GM12878 (cell line): ENCODE data around the gene SEC63. TPM values are rescaled to one million over a fixed set of nuclear protein-coding genes. Genes with fewer than 3 reads are reported as not detected.

Source experiments
- ATAC-seq: fragments of 200-7000 bp; cut with Tn5 transposase; 3 replicates; pipeline ENCODE4 v1.9.1; 2020; ENCODE audit warnings: mild to moderate bottlenecking, moderate library complexity
- BruUV-seq: library from RNA; stranded (reverse); fragments of 400-500 nt; replicated peaks from 2 replicates; lab custom pipeline; 2021; lab: Mats Ljungman, UMichigan
- CTCF ChIA-PET: fragments of 300-600 bp; sonication (Branson Sonifier 250); formaldehyde crosslinking; extraction: SDS; loops from one replicate; lab custom pipeline; 2021; ENCODE audit warnings: inconsistent platforms; lab: Yijun Ruan, JAX
- POLR2A ChIA-PET: fragments of 350-600 bp; formaldehyde crosslinking; extraction: SDS; loops from one replicate; lab custom pipeline; 2021; ENCODE audit warnings: inconsistent platforms; lab: Charles Lee
- RAD21 ChIA-PET: fragments of 300-600 bp; sonication (Branson Sonifier 250); formaldehyde crosslinking; loops from one replicate; lab custom pipeline; 2023; ENCODE audit warnings: antibody characterized with exemption; ENCODE audit not compliant: unreplicated experiment; lab: Charles Lee
- SMC1A ChIA-PET: fragments of 300-600 bp; sonication (Branson Sonifier 250); formaldehyde crosslinking; loops from one replicate; lab custom pipeline; 2023; ENCODE audit not compliant: unreplicated experiment, uncharacterized antibody; lab: Charles Lee
- DNase-seq: peaks from one replicate; pipeline ENCODE4 v3.0.0-alpha.2; 2011; ENCODE audit warnings: low read depth, low spot score
- FAIRE-seq: peaks from 3 replicates; lab custom pipeline; 2011; peaks lifted over from hg19 to GRCh38; lab: Jason Lieb, UNC
- H2AFZ ChIP-seq: 2 replicates; pipeline ENCODE4 v1.6.0; 2011; ENCODE audit warnings: low read depth, low read length, control low read depth; ENCODE audit not compliant: control insufficient read depth
- H3K27ac ChIP-seq: 2 replicates; pipeline ENCODE4 v1.5.1; 2011; ENCODE audit warnings: control low read depth; ENCODE audit not compliant: control insufficient read depth, insufficient read depth
- H3K27me3 ChIP-seq, 2 experiments: replicated peaks in 1 of 2; 2 replicates each; pipeline versions ENCODE4 v1.6.0 to v1.6.1; 2011; ENCODE audit warnings: low read length in 1 of 2; ENCODE audit not compliant: control insufficient read depth in 2 of 2, insufficient read depth in 2 of 2
- H3K36me3 ChIP-seq, 2 experiments: 2 replicates each; pipeline ENCODE4 v1.5.1; 2011; ENCODE audit warnings: low read length in 1 of 2; ENCODE audit not compliant: control insufficient read depth in 2 of 2, insufficient read depth in 2 of 2
- H3K4me1 ChIP-seq: 2 replicates; pipeline ENCODE4 v1.6.1; 2011; ENCODE audit warnings: mild to moderate bottlenecking, low read length, moderate library complexity, mixed read lengths; ENCODE audit not compliant: control insufficient read depth, insufficient read depth
- H3K4me2 ChIP-seq: 2 replicates; pipeline ENCODE4 v1.6.0; 2011; ENCODE audit warnings: control low read depth; ENCODE audit not compliant: control insufficient read depth, insufficient read depth
- H3K4me3 ChIP-seq: fragments of 200-600 bp; sonication (generic); 2 replicates; pipeline ENCODE4 v1.5.1; 2016
- H3K79me2 ChIP-seq: 2 replicates; pipeline ENCODE4 v1.6.0; 2011; ENCODE audit warnings: low read length; ENCODE audit not compliant: control insufficient read depth, insufficient read depth
- H3K9ac ChIP-seq: 2 replicates; pipeline ENCODE4 v1.8.0; 2011; ENCODE audit warnings: low read length, control low read depth, mixed read lengths; ENCODE audit not compliant: control insufficient read depth, insufficient read depth
- H3K9me3 ChIP-seq: replicated peaks from 3 replicates; pipeline ENCODE4 v1.5.1; 2011; ENCODE audit warnings: mild to moderate bottlenecking, low read length; ENCODE audit not compliant: control insufficient read depth, insufficient read depth
- H4K20me1 ChIP-seq: 2 replicates; pipeline ENCODE4 v1.6.0; 2011; ENCODE audit not compliant: control insufficient read depth, insufficient read depth
- BMI1 ChIP-seq: fragments of 450-650 bp; IDR thresholded peaks from 2 replicates; pipeline ENCODE4 v1.6.1; 2016; ENCODE audit warnings: mild to moderate bottlenecking, moderate library complexity, borderline replicate concordance
- BRCA1 ChIP-seq: IDR thresholded peaks from 2 replicates; pipeline ENCODE4 v1.6.1; 2011; ENCODE audit warnings: low read depth, low read length, improper control_type of control experiment
- CBX5 ChIP-seq: sonication (generic); IDR thresholded peaks from 2 replicates; pipeline ENCODE4 v1.6.1; 2016; ENCODE audit warnings: low read depth, moderate library complexity, mild to moderate bottlenecking, inconsistent platforms
- IKZF1 ChIP-seq: fragments of 450-650 bp; conservative IDR thresholded peaks from 2 replicates; pipeline ENCODE4 v1.6.1; 2017; ENCODE audit warnings: antibody characterized with exemption, mild to moderate bottlenecking
- IRF4 ChIP-seq: IDR thresholded peaks from 2 replicates; pipeline ENCODE4 v1.6.1; 2011; ENCODE audit warnings: low read depth, low read length
- KAT2A ChIP-seq: conservative IDR thresholded peaks from 2 replicates; pipeline ENCODE4 v1.6.1; 2011; ENCODE audit warnings: low read depth, low read length; ENCODE audit not compliant: control insufficient read depth
- ZNF24 ChIP-seq: fragments of 450-650 bp; IDR thresholded peaks from 2 replicates; pipeline ENCODE4 v1.6.1; 2017; ENCODE audit warnings: antibody characterized with exemption, mild to moderate bottlenecking
- WGBS: methylation state at CpG from one replicate; pipeline ENCODE4 v1.1.6; 2016; ENCODE audit warnings: low lambda C conversion rate; ENCODE audit not compliant: insufficient replicate concordance, insufficient coverage; ENCODE audit errors: missing lambda C conversion rate; 5-methylcytosine and 5-hydroxymethylcytosine counted together
- in situ Hi-C: fragments of 300-500 bp; cut with MboI; formaldehyde crosslinking; loops from 9 replicates; pipeline ENCODE4 v1.14.3; 2018; ENCODE audit warnings: mixed read lengths
- intact Hi-C: fragments of 100-400 bp; cut with micrococcal nuclease; formaldehyde crosslinking; loops from one replicate; pipeline ENCODE4 v1.14.2; 2022; ENCODE audit not compliant: unreplicated experiment
- polyA plus RNA-seq, 11 experiments: library from polyadenylated mRNA; depleted of rRNA in 4 of 11; unstranded in 6 of 11; stranded (reverse) in 5 of 11; fragments of >200 nt; fragmentation: Nextera tagmentation in 4 of 11; fragmentation: Illumina TruSeq in 1 of 11; extraction: Ambion mirVana in 4 of 11; extraction: Trizol in 1 of 11; gene quantifications; 1 replicate in 1 of 11; 2 replicates in 10 of 11; pipeline versions ENCODE4 v1.2.1 to v1.2.3, GENCODE V29; 2011 to 2016; ENCODE audit warnings: inconsistent platforms in 2 of 11, missing spikeins in 2 of 11, low read depth in 1 of 11
- total RNA-seq, 4 experiments: library from RNA; depleted of rRNA in 3 of 4; stranded (reverse); fragments of >200 nt in 3 of 4; fragmentation: Illumina TruSeq in 1 of 4; extraction: Trizol in 1 of 4; gene quantifications; 2 replicates each; pipeline versions ENCODE4 v1.2.1 to v1.2.3, GENCODE V29; 2013 to 2021
- TF ChIP-seq, protein P1 (sequence below): fragments of 450-650 bp; IDR thresholded peaks from 2 replicates; pipeline ENCODE4 v1.6.1; 2018; ENCODE audit warnings: borderline replicate concordance, mild to moderate bottlenecking; ENCODE audit not compliant: partially characterized antibody
- TF ChIP-seq, protein P2 (sequence below): fragments of 450-650 bp; IDR thresholded peaks from 2 replicates; pipeline ENCODE4 v1.6.1; 2017; ENCODE audit warnings: borderline replicate concordance

Gene SEC63
- total and polyA plus RNA-seq, 10 of the 15 experiments (the other 5 are each of a cell fraction or from before 2014, with no cell fraction given): 10.1 to 87.0 (median 34.3) TPM

DNA sequence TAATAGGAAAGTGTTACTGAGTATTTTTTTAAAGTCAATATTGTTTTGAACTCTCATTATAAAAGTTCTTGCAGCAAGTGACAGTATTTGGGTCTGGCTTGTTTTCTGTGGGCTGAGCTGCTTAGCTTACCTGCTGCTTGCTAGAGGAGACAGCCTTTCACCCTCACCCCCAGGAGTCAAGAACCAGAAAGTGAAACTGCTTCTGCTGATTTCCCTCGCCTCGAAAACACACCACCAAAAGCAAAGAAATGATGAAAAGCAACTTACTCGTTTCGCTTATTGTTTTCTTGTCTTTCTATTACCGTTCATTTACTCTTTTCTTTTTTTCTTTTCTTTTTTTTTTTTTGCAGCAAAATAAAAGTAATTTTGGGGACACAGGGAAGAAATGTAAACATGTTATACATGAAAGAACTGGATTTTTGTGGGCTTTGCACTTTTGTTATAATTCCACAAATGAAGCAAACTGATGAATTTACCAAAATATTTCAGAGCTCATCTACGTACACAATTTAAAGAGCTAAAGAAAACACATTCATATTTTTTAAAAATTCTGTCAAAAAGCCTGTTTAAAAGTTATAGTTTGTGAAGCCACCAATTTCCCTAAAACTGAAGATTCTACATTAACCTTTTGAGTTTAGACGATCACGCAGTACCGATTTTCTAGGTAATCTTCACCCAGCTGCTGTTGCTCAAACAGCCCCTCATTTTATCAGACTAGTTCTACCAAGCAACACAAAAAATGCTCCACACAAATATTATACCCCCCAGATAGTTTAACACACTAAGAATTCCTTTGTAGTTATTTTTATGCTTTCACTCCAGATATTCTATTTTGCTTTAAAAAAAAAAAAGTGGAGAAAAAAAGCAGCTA is 135.6 kb downstream of the SEC63 start:
- BruUV-seq: no TSS peak
- ChIA-PET RAD21 (interaction anchor here (0.6 to 1.9 kb wide), 2 partner anchors 25 to 492 kb away, joined by 3 to 7 read pairs; no protein-coding TSS in a partner anchor), CTCF (interaction anchor here (0.6 to 3.7 kb wide), 3 partner anchors 26 to 506 kb away, joined by 3 to 17 read pairs (median 3); no protein-coding TSS in a partner anchor), SMC1A (interaction anchor here (0.8 to 2.9 kb wide), 8 partner anchors 8 to 119 kb away, joined by 3 to 16 read pairs (median 4); no protein-coding TSS in a partner anchor), POLR2A (interaction anchor here (0.5 to 1.1 kb wide), 6 partner anchors 9 to 708 kb away, joined by 3 to 8 read pairs (median 4); no protein-coding TSS in a partner anchor)
- DNase-seq (peak; percentile 21), ATAC-seq (peak; percentile 76), FAIRE-seq (peak; percentile 92)
- Histone ChIP-seq H3K4me2 (peak overlapping the region; percentile 67), H3K4me3 (peak overlapping the region; percentile 17; the same call in 1 of the 2 replicates), H2AFZ (no peak overlapping the region), H4K20me1 (no peaks in the 10 kb centered on the region), H3K9ac (no peak overlapping the region), H3K9me3 (no peaks in the 10 kb centered on the region), H3K27ac (no peak overlapping the region), H3K27me3 (peaks cover 0 to 12% of the 10 kb centered on the region in 2 experiments; a peak in 3 of 4 replicates), H3K4me1 (peaks cover 9% of the 10 kb centered on the region), H3K36me3 (no peaks in the 10 kb centered on the region), H3K79me2 (no peaks in the 10 kb centered on the region)
- TF ChIP-seq, protein P1, sequence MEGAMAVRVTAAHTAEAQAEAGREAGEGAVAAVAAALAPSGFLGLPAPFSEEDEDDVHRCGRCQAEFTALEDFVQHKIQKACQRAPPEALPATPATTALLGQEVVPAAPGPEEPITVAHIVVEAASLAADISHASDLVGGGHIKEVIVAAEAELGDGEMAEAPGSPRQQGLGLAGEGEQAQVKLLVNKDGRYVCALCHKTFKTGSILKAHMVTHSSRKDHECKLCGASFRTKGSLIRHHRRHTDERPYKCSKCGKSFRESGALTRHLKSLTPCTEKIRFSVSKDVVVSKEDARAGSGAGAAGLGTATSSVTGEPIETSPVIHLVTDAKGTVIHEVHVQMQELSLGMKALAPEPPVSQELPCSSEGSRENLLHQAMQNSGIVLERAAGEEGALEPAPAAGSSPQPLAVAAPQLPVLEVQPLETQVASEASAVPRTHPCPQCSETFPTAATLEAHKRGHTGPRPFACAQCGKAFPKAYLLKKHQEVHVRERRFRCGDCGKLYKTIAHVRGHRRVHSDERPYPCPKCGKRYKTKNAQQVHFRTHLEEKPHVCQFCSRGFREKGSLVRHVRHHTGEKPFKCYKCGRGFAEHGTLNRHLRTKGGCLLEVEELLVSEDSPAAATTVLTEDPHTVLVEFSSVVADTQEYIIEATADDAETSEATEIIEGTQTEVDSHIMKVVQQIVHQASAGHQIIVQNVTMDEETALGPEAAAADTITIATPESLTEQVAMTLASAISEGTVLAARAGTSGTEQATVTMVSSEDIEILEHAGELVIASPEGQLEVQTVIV: no peak
- TF ChIP-seq ZNF24 (no peak), KAT2A (no peak), IKZF1 (no peak), BMI1 (no peak), CBX5 (no peak), IRF4 (no peak), BRCA1 (no peak)
- TF ChIP-seq, protein P2, sequence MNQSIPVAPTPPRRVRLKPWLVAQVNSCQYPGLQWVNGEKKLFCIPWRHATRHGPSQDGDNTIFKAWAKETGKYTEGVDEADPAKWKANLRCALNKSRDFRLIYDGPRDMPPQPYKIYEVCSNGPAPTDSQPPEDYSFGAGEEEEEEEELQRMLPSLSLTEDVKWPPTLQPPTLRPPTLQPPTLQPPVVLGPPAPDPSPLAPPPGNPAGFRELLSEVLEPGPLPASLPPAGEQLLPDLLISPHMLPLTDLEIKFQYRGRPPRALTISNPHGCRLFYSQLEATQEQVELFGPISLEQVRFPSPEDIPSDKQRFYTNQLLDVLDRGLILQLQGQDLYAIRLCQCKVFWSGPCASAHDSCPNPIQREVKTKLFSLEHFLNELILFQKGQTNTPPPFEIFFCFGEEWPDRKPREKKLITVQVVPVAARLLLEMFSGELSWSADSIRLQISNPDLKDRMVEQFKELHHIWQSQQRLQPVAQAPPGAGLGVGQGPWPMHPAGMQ: no peak
- intact Hi-C loops (no loop called here), in situ Hi-C loops (no loop called here)
- WGBS: 0% methylated on average over 9 of the region's 9 CpGs
